Measurements from ENCODE around the gene PUM1.
"Not testable (repeated sequence)": the region's sequence is repeated elsewhere in the genome, so short reads cannot be mapped to it uniquely, and the experiment has no call there.

Gene PUM1

GRCh38 chr1:30984165-30984889 lies 81.2 kb downstream of the PUM1 start:
- no peak overlapping the region for H3K4me3 ChIP-seq (ENCODE audit: low read length in 2 of 2)
- H3K4me1 ChIP-seq (ENCODE audit: control insufficient read depth in 2 of 2, insufficient read depth in 2 of 2, low read length in 2 of 2), result peaks cover 0 to 6% of the 10 kb centered on the region in 2 donors
- no peak overlapping the region for H3K9ac ChIP-seq (ENCODE audit: low read depth in 1 of 2, low read length in 2 of 2)
- peaks cover 27 to 33% of the 10 kb centered on the region in 2 donors for H3K36me3 ChIP-seq (ENCODE audit: control insufficient read depth in 2 of 2, insufficient read depth in 2 of 2, low read length in 2 of 2)
- H3K27me3 ChIP-seq (ENCODE audit: control insufficient read depth in 2 of 2, insufficient read depth in 2 of 2, low read length in 2 of 2), result no peaks in the 10 kb centered on the region
- H3K27ac ChIP-seq (ENCODE audit: low read depth in 2 of 2, low read length in 2 of 2), result no peak overlapping the region
- no peaks in the 10 kb centered on the region for H3K9me3 ChIP-seq (ENCODE audit: control insufficient read depth in 2 of 2, low read length in 2 of 2)

GRCh38 chr1:30982937-30983336 lies 82.6 kb downstream of the PUM1 start:
- peaks cover 35 to 38% of the 10 kb centered on the region in 2 donors for H3K36me3 ChIP-seq (ENCODE audit: control insufficient read depth in 2 of 2, insufficient read depth in 2 of 2, low read length in 2 of 2)
- H3K27ac ChIP-seq (ENCODE audit: low read depth in 2 of 2, low read length in 2 of 2), result no peak overlapping the region
- no peak overlapping the region for H3K4me3 ChIP-seq (ENCODE audit: low read length in 2 of 2)
- no peaks in the 10 kb centered on the region for H3K9me3 ChIP-seq (ENCODE audit: control insufficient read depth in 2 of 2, low read length in 2 of 2)
- no peaks in the 10 kb centered on the region for H3K27me3 ChIP-seq (ENCODE audit: control insufficient read depth in 2 of 2, insufficient read depth in 2 of 2, low read length in 2 of 2)
- H3K9ac ChIP-seq (ENCODE audit: low read depth in 1 of 2, low read length in 2 of 2), result no peak overlapping the region
- peaks cover 0 to 6% of the 10 kb centered on the region in 2 donors for H3K4me1 ChIP-seq (ENCODE audit: control insufficient read depth in 2 of 2, insufficient read depth in 2 of 2, low read length in 2 of 2)

DNA sequence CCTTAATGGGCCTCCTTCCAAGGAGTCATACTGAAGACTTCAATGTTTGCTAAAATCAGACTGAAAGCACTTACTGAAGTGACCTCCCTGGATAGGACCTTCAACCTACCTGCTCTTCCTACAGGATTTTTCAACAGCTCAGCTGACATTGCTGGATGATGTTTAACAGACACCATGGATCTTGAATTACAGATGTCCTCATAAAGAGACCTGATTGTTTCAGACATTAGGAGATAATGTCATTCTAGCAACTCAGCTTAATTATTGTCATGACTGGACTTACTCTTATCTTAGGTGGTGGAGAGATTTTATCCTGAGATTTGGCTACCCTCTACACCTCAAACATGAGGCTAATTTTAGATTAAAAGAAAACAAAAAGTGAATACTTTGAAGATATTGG lies 83.1 kb downstream of the PUM1 start:
- no peak overlapping the region for H3K27ac ChIP-seq (ENCODE audit: low read depth in 2 of 2, low read length in 2 of 2)

DNA sequence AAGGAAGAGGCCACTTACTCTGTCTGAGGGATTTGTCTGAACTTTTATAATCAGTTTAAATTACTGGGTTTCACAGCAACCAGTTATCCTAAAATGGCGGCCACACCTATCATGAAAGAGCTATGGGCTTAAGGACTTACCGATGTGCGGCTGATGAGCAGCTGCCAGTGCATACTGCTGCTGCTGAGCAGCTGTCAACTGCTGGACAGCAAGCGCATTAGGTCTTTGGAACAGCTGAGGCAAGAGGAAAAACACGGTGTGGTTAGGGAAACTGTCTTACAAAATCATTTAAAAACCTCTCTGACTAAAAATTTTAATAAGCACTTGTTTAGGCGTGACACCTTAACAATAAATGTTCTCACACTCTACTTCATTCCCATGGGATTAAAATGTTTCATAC lies 84.3 kb downstream of the PUM1 start:
- Histone ChIP-seq H3K36me3 (ENCODE audit: control insufficient read depth in 2 of 2, insufficient read depth in 2 of 2, low read length in 2 of 2) (peaks cover 37 to 44% of the 10 kb centered on the region in 2 donors), H3K4me3 (ENCODE audit: low read length in 2 of 2) (no peak overlapping the region), H3K9me3 (ENCODE audit: control insufficient read depth in 2 of 2, low read length in 2 of 2) (no peaks in the 10 kb centered on the region), H3K27me3 (ENCODE audit: control insufficient read depth in 2 of 2, insufficient read depth in 2 of 2, low read length in 2 of 2) (no peaks in the 10 kb centered on the region), H3K27ac (ENCODE audit: low read depth in 2 of 2, low read length in 2 of 2) (no peak overlapping the region), H3K4me1 (ENCODE audit: control insufficient read depth in 2 of 2, insufficient read depth in 2 of 2, low read length in 2 of 2) (peaks cover 6 to 10% of the 10 kb centered on the region in 2 donors), H3K9ac (ENCODE audit: low read depth in 1 of 2, low read length in 2 of 2) (no peak overlapping the region)

More for the DNA sequence above, 83.1 kb downstream of the PUM1 start:
- H3K4me1 ChIP-seq (ENCODE audit: control insufficient read depth in 2 of 2, insufficient read depth in 2 of 2, low read length in 2 of 2), result peaks cover 0 to 6% of the 10 kb centered on the region in 2 donors
- H3K9ac ChIP-seq (ENCODE audit: low read depth in 1 of 2, low read length in 2 of 2), result no peak overlapping the region
- no peaks in the 10 kb centered on the region for H3K9me3 ChIP-seq (ENCODE audit: control insufficient read depth in 2 of 2, low read length in 2 of 2)
- H3K27me3 ChIP-seq (ENCODE audit: control insufficient read depth in 2 of 2, insufficient read depth in 2 of 2, low read length in 2 of 2), result no peaks in the 10 kb centered on the region
- no peak overlapping the region for H3K4me3 ChIP-seq (ENCODE audit: low read length in 2 of 2)
- peaks cover 32 to 40% of the 10 kb centered on the region in 2 donors for H3K36me3 ChIP-seq (ENCODE audit: control insufficient read depth in 2 of 2, insufficient read depth in 2 of 2, low read length in 2 of 2)

GRCh38 chr1:30977511-30977910 lies 88.0 kb downstream of the PUM1 start:
- peaks cover 4 to 6% of the 10 kb centered on the region in 2 donors for H3K4me1 ChIP-seq (ENCODE audit: control insufficient read depth in 2 of 2, insufficient read depth in 2 of 2, low read length in 2 of 2)
- no peak overlapping the region for H3K4me3 ChIP-seq (ENCODE audit: low read length in 2 of 2)
- H3K9ac ChIP-seq (ENCODE audit: low read depth in 1 of 2, low read length in 2 of 2), result no peak overlapping the region
- peaks cover 42 to 44% of the 10 kb centered on the region in 2 donors for H3K36me3 ChIP-seq (ENCODE audit: control insufficient read depth in 2 of 2, insufficient read depth in 2 of 2, low read length in 2 of 2)
- no peaks in the 10 kb centered on the region for H3K27me3 ChIP-seq (ENCODE audit: control insufficient read depth in 2 of 2, insufficient read depth in 2 of 2, low read length in 2 of 2)
- no peaks in the 10 kb centered on the region for H3K9me3 ChIP-seq (ENCODE audit: control insufficient read depth in 2 of 2, low read length in 2 of 2)
- no peak overlapping the region for H3K27ac ChIP-seq (ENCODE audit: low read depth in 2 of 2, low read length in 2 of 2)

DNA sequence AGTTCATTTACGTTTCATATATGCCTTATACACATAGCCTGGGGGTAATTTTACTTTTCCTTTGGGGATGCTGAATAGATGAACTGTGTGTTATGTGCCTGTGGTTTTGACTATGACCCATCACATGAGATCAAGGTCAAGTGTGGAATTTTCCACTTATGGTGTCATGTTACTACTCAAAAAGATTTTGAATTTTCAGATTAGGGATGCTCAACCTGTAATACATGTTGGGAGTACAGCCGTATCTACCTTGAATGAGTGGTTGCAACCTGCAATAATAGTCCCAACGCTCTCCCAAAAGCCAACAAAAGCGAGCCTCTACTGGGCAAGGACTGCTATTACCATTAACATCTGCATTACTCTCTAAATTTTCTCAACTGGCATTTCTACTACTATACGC lies 88.4 kb downstream of the PUM1 start:
- Histone ChIP-seq H3K4me1 (ENCODE audit: control insufficient read depth in 2 of 2, insufficient read depth in 2 of 2, low read length in 2 of 2) (peaks cover 4 to 6% of the 10 kb centered on the region in 2 donors), H3K36me3 (ENCODE audit: control insufficient read depth in 2 of 2, insufficient read depth in 2 of 2, low read length in 2 of 2) (peaks cover 38 to 44% of the 10 kb centered on the region in 2 donors), H3K27ac (ENCODE audit: low read depth in 2 of 2, low read length in 2 of 2) (no peak overlapping the region), H3K4me3 (ENCODE audit: low read length in 2 of 2) (no peak overlapping the region), H3K27me3 (ENCODE audit: control insufficient read depth in 2 of 2, insufficient read depth in 2 of 2, low read length in 2 of 2) (no peaks in the 10 kb centered on the region), H3K9ac (ENCODE audit: low read depth in 1 of 2, low read length in 2 of 2) (no peak overlapping the region), H3K9me3 (ENCODE audit: control insufficient read depth in 2 of 2, low read length in 2 of 2) (no peaks in the 10 kb centered on the region)

DNA sequence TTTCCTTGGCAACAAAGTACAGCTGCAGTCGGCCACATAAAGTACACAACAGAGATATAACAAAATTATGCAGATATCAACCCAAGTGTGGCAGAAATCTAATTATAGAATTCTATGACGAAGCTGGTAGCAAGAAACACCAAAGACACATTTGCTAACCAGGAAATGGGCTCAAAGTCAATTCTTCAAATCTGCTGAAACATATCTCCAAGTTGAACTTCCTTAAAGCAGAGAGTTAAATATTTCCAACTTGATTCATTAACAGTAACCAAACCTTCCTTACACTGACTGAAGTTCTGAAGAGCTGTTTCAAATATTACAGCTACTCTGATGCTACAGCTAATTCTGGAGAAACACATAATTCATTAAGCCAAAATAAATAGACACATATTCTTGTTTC lies 89.4 kb downstream of the PUM1 start:
- Histone ChIP-seq H3K4me3 (ENCODE audit: low read length in 2 of 2) (no peak overlapping the region), H3K36me3 (ENCODE audit: control insufficient read depth in 2 of 2, insufficient read depth in 2 of 2, low read length in 2 of 2) (peaks cover 33 to 48% of the 10 kb centered on the region in 2 donors), H3K4me1 (ENCODE audit: control insufficient read depth in 2 of 2, insufficient read depth in 2 of 2, low read length in 2 of 2) (peaks cover 4 to 6% of the 10 kb centered on the region in 2 donors), H3K27me3 (ENCODE audit: control insufficient read depth in 2 of 2, insufficient read depth in 2 of 2, low read length in 2 of 2) (no peaks in the 10 kb centered on the region), H3K9me3 (ENCODE audit: control insufficient read depth in 2 of 2, low read length in 2 of 2) (no peaks in the 10 kb centered on the region), H3K27ac (ENCODE audit: low read depth in 2 of 2, low read length in 2 of 2) (peak overlapping the region; percentile 3 to 26), H3K9ac (ENCODE audit: low read depth in 1 of 2, low read length in 2 of 2) (no peak overlapping the region)

DNA sequence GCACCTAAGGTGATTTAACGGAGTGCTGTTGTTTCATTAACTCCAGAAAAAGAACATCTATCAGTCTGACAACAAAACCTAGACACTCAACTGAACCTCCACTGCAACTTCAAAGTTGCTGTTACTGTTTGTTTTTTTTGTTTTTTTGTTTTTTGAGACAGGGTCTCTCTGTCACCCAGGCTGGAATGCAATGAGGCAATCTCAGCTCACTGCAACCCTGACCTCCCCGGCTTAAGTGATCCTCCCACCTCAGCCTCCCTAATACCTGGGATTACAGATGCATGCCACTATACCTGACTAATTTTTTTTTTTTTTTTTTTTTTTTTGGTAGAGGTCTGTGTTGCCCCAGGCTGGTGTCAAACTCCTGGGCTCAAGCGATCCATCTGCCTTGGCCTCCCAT lies 90.3 kb downstream of the PUM1 start:
- no peaks in the 10 kb centered on the region for H3K27me3 ChIP-seq (ENCODE audit: control insufficient read depth in 2 of 2, insufficient read depth in 2 of 2, low read length in 2 of 2)
- no peak overlapping the region for H3K4me3 ChIP-seq (ENCODE audit: low read length in 2 of 2)
- no peak overlapping the region for H3K9ac ChIP-seq (ENCODE audit: low read depth in 1 of 2, low read length in 2 of 2)
- H3K36me3 ChIP-seq (ENCODE audit: control insufficient read depth in 2 of 2, insufficient read depth in 2 of 2, low read length in 2 of 2), result peaks cover 33 to 48% of the 10 kb centered on the region in 2 donors
- no peak overlapping the region for H3K27ac ChIP-seq (ENCODE audit: low read depth in 2 of 2, low read length in 2 of 2)
- no peaks in the 10 kb centered on the region for H3K9me3 ChIP-seq (ENCODE audit: control insufficient read depth in 2 of 2, low read length in 2 of 2)
- H3K4me1 ChIP-seq (ENCODE audit: control insufficient read depth in 2 of 2, insufficient read depth in 2 of 2, low read length in 2 of 2), result peaks cover 4 to 6% of the 10 kb centered on the region in 2 donors

DNA sequence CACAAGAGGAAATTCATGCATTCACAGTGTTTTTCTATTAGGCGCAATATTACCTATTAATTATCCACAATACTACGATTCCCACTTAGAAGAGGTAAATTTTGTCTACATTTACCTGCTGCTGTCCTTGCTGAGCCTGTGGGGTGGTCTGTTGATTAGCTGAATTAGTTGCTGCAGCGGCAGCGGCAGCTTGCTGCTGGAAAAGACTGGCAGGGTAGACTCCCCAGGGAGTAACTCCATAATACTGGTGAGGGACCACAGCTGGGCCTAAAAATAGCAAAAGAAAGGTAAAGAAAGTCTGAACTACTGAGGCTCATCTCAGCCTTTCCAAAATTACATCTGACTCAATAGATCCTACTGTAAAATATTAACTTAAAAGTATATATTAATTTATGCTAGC lies 91.0 kb downstream of the PUM1 start:
- Histone ChIP-seq H3K4me3 (ENCODE audit: low read length in 2 of 2) (no peak overlapping the region), H3K9ac (ENCODE audit: low read depth in 1 of 2, low read length in 2 of 2) (no peak overlapping the region), H3K9me3 (ENCODE audit: control insufficient read depth in 2 of 2, low read length in 2 of 2) (no peaks in the 10 kb centered on the region), H3K4me1 (ENCODE audit: control insufficient read depth in 2 of 2, insufficient read depth in 2 of 2, low read length in 2 of 2) (peaks cover 4 to 6% of the 10 kb centered on the region in 2 donors), H3K27ac (ENCODE audit: low read depth in 2 of 2, low read length in 2 of 2) (no peak overlapping the region), H3K36me3 (ENCODE audit: control insufficient read depth in 2 of 2, insufficient read depth in 2 of 2, low read length in 2 of 2) (peaks cover 31 to 45% of the 10 kb centered on the region in 2 donors), H3K27me3 (ENCODE audit: control insufficient read depth in 2 of 2, insufficient read depth in 2 of 2, low read length in 2 of 2) (no peaks in the 10 kb centered on the region)

DNA sequence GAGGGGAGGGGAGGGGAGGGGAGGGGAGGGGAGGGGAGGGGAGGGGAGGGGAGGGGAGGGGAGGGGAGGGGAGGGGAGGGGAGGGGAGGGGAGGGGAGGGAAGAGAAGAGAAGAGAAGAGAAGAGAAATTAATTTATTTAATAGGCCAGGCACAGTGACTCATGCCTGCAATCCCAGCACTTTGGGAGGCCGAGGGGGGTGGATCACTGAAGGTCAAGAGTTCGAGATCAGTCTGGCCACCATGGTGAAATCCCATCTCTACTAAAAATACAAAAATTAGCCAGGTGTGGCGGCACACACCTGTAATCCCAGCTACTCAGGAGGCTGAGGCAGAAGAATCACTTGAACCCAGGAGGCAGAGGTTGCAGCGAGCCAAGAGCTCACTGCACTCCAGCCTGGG lies 93.2 kb downstream of the PUM1 start:
- not testable (repeated sequence) for H3K4me3 ChIP-seq (ENCODE audit: low read length in 2 of 2); H3K9me3 ChIP-seq (ENCODE audit: control insufficient read depth in 2 of 2, low read length in 2 of 2); H3K27me3 ChIP-seq (ENCODE audit: control insufficient read depth in 2 of 2, insufficient read depth in 2 of 2, low read length in 2 of 2); H3K9ac ChIP-seq (ENCODE audit: low read depth in 1 of 2, low read length in 2 of 2); H3K4me1 ChIP-seq (ENCODE audit: control insufficient read depth in 2 of 2, insufficient read depth in 2 of 2, low read length in 2 of 2); H3K27ac ChIP-seq (ENCODE audit: low read depth in 2 of 2, low read length in 2 of 2)
- peaks cover 30 to 48% of the 10 kb centered on the region in 2 donors for H3K36me3 ChIP-seq (ENCODE audit: control insufficient read depth in 2 of 2, insufficient read depth in 2 of 2, low read length in 2 of 2)

Data from mucosa of rectum (tissue), 2 donors.